Stimulated activated CD4-positive, alpha-beta T cell treated with anti-CD3 and anti-CD28 coated beads, TNF-alpha, amount 100 ng/mL, for 4 hours (primary cell): Measurements from ENCODE around the gene KCNQ5.

Experiments used
- DNase-seq, 3 experiments: peaks; one replicate each; pipeline ENCODE4 v3.0.0-alpha.2; 2020; ENCODE audit warnings: low read depth in 3 of 3

KCNQ5 gene

DNA sequence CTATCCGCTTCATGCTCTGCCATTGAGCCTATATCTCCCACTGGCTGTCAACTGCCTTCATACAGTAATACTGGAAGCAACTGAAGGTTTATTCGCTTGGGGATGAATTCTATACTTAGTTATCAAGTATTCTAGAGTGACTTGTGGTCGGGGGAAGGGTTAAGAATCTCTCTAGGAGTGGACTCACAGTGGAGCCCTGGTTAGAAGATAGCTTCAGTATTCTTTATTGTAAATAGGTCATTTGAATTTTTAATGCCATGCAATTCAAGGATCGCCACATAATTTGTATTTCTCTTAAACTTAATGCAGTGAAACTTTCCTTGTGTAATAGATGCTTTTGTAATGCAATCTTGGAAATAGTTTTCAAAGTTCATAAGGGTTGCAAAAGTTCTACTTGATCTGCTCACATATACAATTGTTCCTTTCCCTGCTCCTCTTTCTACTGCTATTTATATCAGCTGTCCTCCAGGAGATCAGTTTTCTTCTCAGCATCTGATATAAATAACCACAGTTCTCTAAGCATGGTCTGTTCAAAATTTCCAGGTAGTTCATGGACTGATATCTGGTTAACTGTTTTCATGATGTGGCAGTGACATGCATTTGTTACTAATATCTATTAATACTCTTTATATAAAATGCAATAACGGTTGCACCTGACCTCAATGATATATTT is 120.3 kb downstream of the KCNQ5 start:
- no peak for DNase-seq

DNA sequence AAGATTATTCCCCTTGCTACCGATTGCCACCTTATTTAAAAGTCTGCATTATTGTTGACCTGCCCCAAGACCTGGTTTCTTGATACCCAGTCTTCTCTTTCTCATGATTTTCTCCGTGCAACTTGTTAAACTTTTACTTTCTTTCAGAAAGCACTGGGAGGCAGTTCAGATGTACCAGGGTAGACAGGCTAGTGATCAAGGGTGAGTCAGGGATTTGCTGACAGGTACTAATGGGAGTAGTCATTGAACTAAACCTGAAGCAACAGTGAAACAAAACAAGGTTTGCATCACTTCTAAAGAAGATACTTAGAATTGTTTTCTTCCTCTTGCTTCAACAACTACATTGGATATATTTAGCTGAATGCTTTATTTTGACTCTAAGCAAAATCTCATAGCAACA is 124.4 kb downstream of the KCNQ5 start:
- no peak for DNase-seq

DNA sequence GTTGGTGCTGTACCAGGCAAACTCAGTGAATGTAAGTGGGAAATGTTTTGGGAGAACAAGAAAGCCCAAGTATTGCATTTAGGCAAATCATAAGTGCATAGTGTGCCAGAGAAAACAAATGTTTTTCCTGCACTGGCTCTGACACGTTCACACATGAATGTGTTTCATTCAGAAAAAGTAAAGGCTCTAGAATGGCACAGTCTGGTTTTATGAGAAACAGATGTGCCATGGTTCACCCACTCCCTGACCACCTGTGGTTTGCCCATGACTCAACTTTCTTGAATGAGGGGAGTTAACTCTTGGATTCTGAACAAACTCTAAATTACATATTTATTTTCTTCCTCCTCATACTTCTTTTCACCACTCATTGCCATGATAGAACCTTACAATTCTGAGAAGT is 126.9 kb downstream of the KCNQ5 start:
- DNase-seq, result no peak

DNA sequence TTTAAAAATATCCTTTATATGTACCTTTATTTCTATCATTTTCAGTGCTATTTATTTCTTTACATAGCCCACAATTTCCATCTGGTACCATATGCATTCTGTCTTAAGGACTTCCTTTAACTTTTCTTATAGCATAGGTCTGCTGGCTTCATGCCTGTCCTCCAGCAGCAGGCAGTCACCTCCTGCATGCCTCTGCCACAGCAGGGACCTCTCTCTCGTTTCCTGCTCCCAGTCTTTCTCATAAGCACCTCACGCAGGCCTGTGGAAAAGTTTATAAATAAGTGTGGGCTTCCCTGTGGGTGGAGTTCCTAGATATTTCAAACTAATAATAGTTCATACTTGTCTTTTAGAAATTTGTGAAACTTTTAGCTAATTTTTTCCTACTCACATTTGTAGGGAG is 133.9 kb downstream of the KCNQ5 start:
- no peak for DNase-seq

DNA sequence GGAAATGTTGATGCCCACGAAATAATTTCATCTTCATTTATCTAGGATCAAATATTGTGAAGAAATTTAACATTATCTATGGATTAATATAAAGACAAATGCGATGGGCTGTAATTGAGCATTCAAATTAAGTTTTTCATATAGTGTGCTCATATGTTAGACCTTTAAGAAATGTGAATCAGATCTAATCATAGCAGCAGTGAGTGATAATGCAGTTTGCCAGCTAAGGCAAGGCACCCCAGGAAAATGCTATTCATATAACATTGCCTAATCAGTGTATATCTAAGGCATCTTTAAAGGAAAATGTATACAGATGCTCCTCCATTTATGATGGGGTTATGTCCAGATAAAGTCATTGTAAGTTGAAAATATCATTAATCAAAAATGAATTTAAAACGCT is 135.2 kb downstream of the KCNQ5 start:
- DNase-seq, result no peak

DNA sequence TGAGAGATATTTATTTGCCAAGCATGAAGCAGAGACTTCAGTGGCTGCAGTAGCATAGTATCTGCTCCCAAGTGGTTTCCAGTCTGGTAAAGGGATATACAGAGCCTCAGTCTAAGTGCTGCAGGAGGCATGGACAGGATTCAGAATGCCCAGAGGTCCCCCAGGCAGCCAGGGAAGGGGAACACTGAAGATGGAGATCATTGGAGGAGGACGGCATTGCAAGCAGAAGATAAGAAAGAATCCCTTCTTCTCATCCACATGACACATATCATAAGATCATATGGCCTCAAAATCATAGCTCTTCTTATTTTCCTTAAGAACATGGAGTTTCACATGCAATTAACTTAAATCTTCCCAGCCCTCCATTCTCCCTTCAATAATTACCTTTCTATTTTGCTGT is 136.1 kb downstream of the KCNQ5 start:
- DNase-seq, result no peak

DNA sequence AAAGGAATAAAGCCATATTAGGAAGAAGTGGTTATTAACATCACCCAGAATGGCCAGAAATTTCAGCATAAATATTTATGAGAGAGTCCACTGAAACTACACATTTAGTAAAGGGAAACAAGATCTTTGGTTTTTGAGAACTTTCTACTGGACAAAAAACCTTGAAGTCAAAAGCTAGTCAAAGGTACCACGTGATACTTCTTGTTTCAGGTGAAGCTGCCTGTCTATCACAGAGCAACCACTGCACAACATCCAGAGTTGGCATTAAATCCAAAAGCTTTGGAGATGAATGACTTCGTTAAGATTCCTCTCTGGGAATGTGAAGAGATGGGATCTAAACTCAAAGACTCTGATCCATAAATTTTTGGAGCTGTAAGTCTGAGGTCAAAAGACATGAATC is 137.0 kb downstream of the KCNQ5 start:
- DNase-seq, result no peak

DNA sequence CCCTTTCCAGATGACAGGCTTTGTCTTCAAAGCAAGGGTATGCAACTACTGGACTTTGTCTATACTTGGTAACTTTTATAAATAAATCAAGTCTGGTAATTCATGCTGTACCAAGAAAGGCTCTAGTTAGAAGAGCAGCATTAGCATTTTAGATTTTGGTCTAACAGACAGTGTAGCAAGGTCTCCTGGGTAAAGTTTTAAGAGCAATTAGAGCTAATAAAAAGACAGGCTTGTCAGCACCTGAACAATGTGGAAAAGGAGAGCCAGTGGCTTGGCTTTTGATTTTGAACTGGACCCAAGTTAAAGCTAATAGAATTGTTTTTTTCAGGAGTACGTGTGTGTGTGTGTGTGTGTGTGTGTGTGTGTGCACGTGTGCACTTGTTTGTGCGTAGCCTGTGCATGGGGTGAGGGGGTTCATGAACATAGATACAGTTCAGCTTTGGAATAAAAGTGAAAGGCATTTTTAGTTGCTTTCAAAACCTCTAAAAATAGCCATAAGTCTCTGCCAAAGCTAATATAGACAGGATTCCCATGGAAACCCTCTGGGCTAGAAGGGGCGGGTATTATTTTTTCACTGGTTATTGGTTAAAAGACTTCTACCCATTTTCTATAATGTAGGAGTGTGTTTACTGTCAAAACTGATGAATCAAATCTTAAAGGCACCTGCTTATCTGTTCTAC is 138.4 kb downstream of the KCNQ5 start:
- DNase-seq, result no peak

DNA sequence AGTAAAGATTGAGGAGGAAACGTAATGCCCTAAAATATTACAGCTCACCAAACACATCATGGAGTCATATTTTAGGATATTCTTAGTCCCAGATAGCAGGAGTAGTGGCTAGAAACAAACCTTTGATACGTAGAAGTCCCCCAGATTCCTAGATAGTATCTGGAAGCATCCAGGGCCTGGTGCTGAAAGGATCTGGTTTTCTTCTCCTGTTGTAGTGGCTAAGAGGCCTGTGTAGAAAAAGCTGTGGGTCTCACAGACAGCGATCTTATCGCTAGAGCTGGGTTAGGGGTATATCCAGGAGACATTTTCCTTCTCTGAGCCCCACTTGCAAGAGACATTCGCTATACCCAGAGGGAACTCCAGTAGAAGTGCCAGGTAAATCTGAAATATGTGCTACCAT is 139.9 kb downstream of the KCNQ5 start:
- no peak for DNase-seq

DNA sequence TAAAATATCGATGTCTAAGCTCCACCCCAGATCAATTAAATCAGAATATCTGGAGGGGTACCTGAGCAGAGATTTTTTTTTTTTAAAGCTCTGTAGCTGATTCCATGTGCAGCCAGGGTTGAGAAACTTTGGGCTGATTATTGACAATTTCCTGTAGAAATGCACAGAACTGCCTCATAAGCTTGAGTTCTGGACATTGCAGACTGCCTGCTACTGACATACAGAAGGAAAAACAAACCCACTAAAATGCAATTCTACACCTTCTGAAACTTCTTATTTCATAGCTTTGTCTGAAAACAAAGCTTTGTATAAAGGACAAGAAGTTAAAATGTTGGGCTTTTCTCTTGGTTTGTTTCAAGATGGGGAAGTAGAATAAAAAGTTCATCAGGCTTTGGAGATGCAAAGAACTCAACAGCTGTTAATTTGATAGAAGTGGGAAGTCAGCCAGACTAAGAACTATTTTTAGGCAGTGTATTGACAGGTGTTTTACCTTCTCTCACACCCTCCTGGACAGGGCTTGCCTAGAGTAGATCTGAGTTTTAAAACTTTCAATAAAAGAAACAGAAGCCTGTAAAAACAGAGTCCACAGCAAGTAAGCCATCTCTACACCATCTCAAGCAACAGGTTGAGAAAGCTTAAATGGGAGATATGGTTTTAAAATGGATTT is 147.7 kb downstream of the KCNQ5 start:
- DNase-seq, result no peak

DNA sequence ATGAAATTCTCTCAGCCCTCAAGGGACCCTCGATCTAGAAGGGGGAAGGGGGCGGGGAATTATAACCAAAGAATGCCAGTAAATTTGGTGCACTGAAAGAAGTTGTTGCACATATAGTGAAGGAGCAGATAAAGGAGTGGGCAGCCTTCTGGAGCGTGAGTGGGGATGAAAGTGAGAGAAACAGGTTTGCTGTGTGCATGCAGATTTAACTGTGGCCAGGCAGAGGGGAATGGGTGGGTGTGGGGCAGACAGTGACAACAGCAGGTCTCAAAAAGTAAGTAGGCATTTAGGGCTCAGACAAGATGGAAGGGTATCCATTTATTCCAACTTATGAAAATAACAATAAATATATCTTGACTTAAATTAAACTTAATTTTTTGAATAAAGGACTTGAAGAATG is 149.1 kb downstream of the KCNQ5 start:
- no peak for DNase-seq

DNA sequence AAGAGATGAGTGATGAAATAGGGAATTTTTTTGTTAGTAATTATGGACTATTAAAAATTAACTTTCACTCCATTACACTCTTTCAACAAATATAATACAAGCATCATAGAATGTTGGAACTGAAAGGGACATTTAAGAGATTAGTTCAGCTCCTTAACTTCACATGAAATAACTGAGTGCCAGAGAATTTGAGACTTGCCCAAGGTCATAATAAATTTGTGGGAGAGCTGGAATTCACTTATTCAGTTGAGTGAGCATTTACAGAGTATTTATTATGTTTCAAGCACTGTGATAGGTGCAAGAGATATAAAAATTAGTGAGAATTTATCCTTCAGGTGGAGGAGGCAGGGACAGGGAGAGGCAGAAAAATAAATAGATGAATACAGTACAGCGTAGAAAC is 154.6 kb downstream of the KCNQ5 start:
- no peak for DNase-seq

DNA sequence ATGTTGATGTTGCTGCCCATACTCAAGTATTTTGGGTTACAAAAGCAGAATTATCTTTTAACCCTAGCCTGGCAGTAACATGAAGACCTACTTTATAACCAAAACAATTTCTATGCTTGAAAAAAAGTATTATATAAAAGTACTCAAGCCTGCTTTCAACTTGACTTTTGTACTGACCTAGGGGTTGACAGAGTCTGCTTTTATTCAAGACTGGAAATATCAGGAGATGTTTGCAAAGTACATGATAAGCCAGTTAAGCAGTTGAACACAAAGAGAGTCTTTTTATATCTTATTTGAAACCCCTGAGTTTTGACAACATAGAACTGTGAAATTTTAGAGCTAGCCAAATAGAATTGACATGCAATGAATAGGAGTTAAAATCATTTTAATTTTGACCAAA is 159.8 kb downstream of the KCNQ5 start:
- no peak for DNase-seq

DNA sequence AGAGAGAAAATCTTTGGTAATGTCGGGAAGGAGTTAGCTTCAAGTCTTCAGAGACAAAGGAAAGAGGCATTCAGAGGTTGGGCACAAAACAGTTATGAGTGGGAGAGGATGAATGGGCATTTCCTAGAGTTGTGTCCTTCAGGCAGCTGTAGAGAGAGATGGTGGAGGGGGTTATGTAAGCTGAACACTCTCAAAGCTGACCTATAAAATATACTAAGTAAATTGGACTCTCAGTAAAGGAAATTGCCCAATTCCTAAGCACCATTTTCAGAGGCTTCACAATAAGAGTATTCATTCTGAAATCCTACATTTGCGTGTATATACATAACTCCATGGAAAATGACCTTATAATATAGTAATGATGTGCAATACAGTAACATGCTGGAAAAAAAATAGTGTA is 161.2 kb downstream of the KCNQ5 start:
- DNase-seq, result no peak

DNA sequence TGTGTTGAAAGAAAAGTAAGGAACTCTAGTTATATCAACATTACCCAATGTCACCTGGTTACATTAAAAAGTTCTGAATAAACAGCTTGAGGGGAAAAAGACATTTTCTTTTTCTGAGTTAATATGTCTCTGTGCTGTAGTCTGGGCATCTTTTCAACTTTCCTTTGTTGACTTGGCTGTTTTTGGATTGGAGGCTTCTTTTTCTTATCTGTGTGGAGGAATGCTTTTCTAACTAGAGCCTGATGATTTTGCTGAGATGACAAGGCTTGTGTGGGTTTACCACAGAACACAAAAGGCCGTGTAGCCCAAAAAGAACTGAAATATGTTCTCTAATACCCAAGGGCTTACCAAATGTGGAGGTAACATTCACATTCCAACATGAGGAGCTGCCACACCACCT is 161.8 kb downstream of the KCNQ5 start:
- DNase-seq, result no peak

DNA sequence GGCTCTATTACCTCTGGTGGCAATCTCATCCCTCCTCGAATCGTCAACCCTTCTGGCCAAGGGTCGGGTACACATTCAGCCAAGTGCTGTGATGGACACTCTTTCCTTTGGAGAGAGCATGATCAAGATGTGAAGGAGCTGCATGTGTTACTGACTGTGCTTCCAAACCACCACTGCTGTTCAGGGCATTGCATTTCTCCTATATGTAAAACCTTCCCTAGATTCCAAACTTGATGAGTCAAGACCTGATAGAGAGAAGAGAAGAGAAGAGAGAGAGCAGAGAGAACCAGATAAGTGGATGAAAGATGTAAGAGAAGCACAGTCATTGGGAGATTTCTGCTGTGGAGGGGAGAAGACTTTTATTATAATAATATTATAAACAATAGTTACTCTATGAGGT is 162.2 kb downstream of the KCNQ5 start:
- DNase-seq, result no peak

DNA sequence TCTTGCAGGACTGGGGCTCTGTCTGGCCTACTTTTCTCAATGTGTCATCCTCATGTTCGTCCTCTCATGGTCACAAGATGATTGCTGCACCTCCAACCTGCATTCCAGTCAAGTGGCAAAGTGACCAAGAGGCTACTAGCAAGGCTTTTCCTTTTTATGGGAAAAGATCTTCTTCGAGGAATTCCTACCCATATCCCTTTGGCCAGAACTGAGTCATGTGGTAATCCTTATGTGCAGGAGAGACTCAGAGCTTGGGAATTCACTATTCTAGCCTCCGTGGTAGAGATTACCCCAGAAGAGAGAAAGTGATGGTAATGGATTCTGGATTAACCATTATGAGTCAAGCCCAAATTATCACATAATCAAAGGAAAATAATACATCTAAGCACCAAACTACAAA is 162.7 kb downstream of the KCNQ5 start:
- DNase-seq, result no peak

DNA sequence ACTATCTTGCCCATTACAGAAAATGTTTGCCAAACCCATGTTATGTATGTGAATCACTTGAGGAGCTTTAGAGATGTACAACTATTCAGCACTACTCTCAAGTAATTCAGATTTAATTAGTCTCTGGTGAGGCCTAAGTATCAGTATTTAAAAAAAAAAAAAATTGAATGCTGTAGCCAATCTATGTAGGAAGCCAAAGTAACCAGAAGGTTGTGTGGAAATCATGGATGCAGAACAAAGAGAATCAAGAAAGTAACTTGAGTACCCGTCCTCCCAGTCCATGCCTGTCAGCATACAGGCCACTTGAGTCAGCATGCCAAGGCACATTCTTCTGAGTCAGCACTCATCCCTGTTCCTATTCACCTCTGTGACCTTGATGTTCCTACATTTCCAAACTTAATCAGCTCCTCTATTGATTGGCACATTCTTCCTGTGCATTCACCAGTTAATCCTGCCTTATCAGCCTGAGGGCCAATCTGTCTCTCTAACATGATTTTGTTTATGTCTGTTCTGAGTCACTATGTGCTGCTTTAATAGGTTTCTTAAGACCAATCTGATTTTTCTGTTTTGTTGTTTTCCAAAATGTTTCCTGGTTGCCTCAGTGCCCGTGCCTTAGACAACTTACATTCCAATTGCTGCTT is 165.6 kb downstream of the KCNQ5 start:
- DNase-seq, result no peak

DNA sequence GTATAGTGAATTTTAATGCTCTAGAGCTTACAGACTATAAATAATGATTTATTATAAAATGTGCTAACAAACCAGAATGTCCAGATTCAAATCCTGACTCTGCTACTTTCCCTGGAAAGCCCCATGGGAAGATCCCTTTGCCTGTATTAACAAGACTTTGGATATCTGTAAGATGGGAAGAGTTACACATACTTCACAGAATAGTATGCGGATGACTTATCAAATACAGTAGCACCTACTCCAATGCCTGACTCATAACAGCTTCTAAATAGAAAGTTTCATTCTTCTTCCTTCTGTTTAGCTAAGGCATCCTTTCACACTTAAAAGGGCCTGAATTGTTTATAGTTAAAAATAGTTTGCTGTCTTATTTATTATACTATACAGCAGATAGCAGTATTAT is 166.3 kb downstream of the KCNQ5 start:
- no peak for DNase-seq

DNA sequence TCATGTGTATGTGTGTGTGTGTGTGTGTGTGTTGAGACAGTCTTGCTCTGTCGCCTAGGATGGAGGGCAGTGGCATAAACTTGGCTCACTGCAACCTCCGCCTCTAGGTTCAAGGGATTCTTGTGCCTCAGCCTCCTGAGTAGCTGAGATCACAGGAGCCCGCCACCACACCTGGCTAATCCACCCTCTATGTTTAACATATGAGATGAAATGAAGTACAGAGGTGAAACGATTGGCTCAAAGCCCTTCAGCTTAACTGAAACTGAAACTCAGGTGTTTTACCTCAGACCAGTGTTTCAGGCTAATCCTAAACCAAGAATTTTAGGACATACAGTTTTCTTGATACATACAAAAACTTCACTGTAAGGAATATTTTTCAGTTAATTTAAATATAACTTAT is 167.3 kb downstream of the KCNQ5 start:
- DNase-seq, result no peak

DNA sequence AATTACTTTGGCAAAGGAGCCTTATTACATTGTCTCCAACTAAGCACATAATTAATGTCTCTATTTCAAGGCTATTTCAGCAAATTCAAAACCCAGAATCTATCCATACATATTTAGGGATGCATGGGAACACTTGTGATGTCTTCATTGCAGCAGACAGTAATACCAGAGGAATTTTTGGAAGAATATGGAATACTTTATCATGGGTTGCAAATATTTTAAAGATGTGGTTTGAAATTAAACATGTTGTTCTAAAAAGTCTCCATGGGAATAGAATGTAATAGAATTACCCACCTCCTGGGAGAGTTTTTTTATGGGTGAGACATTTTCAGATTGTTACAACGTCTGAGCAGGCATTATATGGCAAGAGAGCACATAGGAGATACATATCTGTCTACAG is 170.8 kb downstream of the KCNQ5 start:
- no peak for DNase-seq

DNA sequence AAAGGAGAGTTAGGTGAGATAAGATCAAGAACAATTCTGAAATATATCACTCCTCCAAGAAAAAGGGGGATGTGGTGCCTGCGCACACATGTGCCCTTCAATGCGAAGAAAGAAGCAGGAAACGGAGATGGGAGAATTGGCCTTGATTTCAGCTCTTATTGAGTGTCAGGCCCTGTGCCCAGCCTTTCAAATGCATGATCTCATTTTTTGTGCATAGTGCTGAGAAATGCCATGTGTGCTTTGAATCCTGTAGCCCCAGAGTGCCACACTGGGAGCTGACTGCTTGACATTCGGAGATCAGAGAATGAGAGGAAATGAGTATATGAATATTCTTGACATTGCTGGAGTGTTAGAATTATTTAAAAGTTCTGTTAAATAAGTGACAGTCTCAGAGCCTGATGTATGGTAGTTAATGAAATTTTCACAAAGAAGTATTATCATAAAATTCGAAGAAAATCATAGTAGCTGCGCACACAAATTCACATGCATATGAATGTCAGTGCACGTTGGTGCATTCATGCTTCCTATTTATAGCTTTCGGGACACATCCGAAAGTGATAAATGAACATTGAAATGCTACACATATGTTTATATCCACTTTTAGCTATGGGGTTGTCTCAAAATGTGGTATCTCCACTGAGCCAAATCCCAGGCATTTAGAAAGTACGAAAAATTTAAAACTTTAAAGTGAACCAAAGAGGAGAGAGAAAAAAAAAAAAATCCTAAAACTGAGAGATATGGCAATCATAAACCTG is 172.0 kb downstream of the KCNQ5 start:
- no peak for DNase-seq
